Heart left ventricle (tissue), 16 donors: ENCODE measurements around the gene CDH13. TPM values are rescaled to one million over a fixed set of nuclear protein-coding genes. Genes with fewer than 3 reads are reported as not detected.

ENCODE experiments used
- ATAC-seq, 4 donors: fragments of 200-7000 bp; cut with Tn5 transposase; one replicate each; pipeline ENCODE4 v1.9.1; 2020 to 2022; ENCODE audit warnings: moderate library complexity in 4 of 4, mild to moderate bottlenecking in 3 of 4, moderate number of reproducible peaks in 1 of 4
- DNase-seq, 5 donors: peaks; one replicate each; pipeline ENCODE4 v3.0.0-alpha.2; 2020
- H3K27ac ChIP-seq, 12 donors: fragments of 200-600 bp; sonication (generic) in 4 of 12; one replicate each; pipeline versions ENCODE4 v1.5.0 to v1.8.0; 2016 to 2022; ENCODE audit warnings: mild to moderate bottlenecking in 2 of 12
- H3K27me3 ChIP-seq, 9 donors: fragments of 200-600 bp; sonication (generic) in 2 of 9; one replicate each; pipeline versions ENCODE4 v1.5.1 to v1.8.0; 2016 to 2022; ENCODE audit warnings: mild to moderate bottlenecking in 3 of 9
- H3K36me3 ChIP-seq, 9 donors: fragments of 200-600 bp; sonication (generic) in 2 of 9; one replicate each; pipeline versions ENCODE4 v1.5.0 to v1.8.0; 2018 to 2022; ENCODE audit warnings: mild to moderate bottlenecking in 2 of 9
- H3K4me1 ChIP-seq, 12 donors: fragments of 200-600 bp; sonication (generic) in 4 of 12; one replicate each; pipeline versions ENCODE4 v1.5.0 to v1.8.0; 2016 to 2022; ENCODE audit warnings: mild to moderate bottlenecking in 3 of 12
- H3K4me3 ChIP-seq, 12 donors: fragments of 200-600 bp; sonication (generic) in 4 of 12; one replicate each; pipeline versions ENCODE4 v1.5.0 to v1.8.0; 2017 to 2022; ENCODE audit warnings: mild to moderate bottlenecking in 9 of 12, moderate library complexity in 4 of 12
- H3K9me3 ChIP-seq, 12 donors: fragments of 200-600 bp; sonication (generic) in 4 of 12; one replicate each; pipeline versions ENCODE4 v1.5.0 to v1.8.0; 2016 to 2022; ENCODE audit warnings: mild to moderate bottlenecking in 1 of 12
- POLR2A ChIP-seq, 2 donors: fragments of 450-650 bp; IDR thresholded peaks; one replicate each; pipeline ENCODE4 v1.6.1; 2017; ENCODE audit warnings: antibody characterized with exemption in 2 of 2, mild to moderate bottlenecking in 2 of 2, moderate library complexity in 2 of 2
- WGBS, 4 donors: extraction: QIAGEN DNeasy Blood & Tissue Kit in 2 of 4; methylation state at CpG; one replicate each; pipeline versions ENCODE4 v1.1.5 to v1.1.7; 2013 to 2018; 5-methylcytosine and 5-hydroxymethylcytosine counted together
- intact Hi-C, 10 donors: fragments of 100-400 bp; cut with DNase I; formaldehyde crosslinking; loops; one replicate each; pipeline versions ENCODE4 v1.11.1 to v1.14.2; 2022
- polyA plus RNA-seq, 2 donors: library from polyadenylated mRNA; stranded (reverse); fragments of 200-250 nt; gene quantifications; one replicate each; pipeline ENCODE4 v1.2.3, GENCODE V29; 2013
- total RNA-seq, 9 donors: library from RNA; depleted of rRNA in 2 of 9; stranded (reverse); fragments of >200 nt in 2 of 9; fragmentation: NEBNext Ultra II Directional in 3 of 9; extraction: Animal tissue kit (Norgen Biotek cat#: 25700) in 3 of 9; gene quantifications; one replicate each; pipeline versions ENCODE4 v1.1.0 to v1.2.4, GENCODE V29; 2016 to 2023
- TF ChIP-seq, protein P1 (sequence below), 12 donors: fragments of 200-600 bp; sonication (generic) in 4 of 12; IDR thresholded peaks; one replicate each; pipeline versions ENCODE4 v1.5.0 to v1.8.0; 2018 to 2022; ENCODE audit warnings: antibody characterized with exemption in 12 of 12, mild to moderate bottlenecking in 5 of 12
- donor health status: ischemic (EF 13 %, LVEDD 7.1; RV severe dilation, severe dysfunction).
- donor health status: healthy with polysubstance abuse.
- donor health status: DM: no; HTN: yes; CAD: no.
- donor health status: DM: no; HTN: no; CAD: no.
- donor health status: ischemic (EF 25% LVEDD 6.9; RV normal size, moderate dysfunction).
- donor health status: ischemic (EF 25% LVEDD 5.7; RV mildly dilated, moderate dysfunction).
- donor health status: healthy.
- donor health status: DM: yes; HTN: yes; CAD: no.
- donor health status: ischemic (EF 35%, LVEDD 5.7; RV mildly dilated, moderate dysfunction).
- donor health status: nonischemic (EF 11% LVEDD 7.7; RV severe dilation, severe dysfunction).
- donor health status: DM: yes; HTN: yes; CAD: no.
- donor health status: PGD.
- donor health status: ischemic (EF 29% LVEDD 5.4; RV normal size, mild dysfunction).
- donor health status: nonischemic (EF 23%, LVEDD 6.1; RV moderate dilation, normal function).

CDH13 gene
- total and polyA plus RNA-seq, 11 donors = 15.0 to 172 (median 137) TPM

DNA sequence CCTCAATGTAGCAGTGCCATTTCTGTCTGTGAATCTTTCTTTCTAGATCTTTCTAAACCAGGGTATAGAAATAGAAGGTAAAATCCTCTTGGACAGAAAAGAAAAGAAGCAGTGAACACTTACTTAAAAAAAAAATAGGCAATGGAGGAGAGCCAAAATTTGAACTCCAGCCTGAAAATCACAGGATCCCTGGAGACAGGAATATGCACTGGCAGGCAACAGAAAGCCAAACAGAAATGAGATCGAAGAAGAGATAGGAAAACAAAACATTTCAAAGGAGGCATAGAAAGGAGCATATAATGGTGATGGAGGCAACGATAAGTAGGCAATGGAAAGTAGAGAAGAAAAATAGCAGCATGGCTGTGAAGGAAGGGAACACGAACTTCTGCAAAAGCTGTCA, 927.3 kb downstream of the CDH13 start:
- DNase-seq = no peak
- H3K27ac ChIP-seq = no peak overlapping the region
- no peak overlapping the region for H3K4me3 ChIP-seq
- intact Hi-C loops = no loop called here
- TF ChIP-seq, protein P1, sequence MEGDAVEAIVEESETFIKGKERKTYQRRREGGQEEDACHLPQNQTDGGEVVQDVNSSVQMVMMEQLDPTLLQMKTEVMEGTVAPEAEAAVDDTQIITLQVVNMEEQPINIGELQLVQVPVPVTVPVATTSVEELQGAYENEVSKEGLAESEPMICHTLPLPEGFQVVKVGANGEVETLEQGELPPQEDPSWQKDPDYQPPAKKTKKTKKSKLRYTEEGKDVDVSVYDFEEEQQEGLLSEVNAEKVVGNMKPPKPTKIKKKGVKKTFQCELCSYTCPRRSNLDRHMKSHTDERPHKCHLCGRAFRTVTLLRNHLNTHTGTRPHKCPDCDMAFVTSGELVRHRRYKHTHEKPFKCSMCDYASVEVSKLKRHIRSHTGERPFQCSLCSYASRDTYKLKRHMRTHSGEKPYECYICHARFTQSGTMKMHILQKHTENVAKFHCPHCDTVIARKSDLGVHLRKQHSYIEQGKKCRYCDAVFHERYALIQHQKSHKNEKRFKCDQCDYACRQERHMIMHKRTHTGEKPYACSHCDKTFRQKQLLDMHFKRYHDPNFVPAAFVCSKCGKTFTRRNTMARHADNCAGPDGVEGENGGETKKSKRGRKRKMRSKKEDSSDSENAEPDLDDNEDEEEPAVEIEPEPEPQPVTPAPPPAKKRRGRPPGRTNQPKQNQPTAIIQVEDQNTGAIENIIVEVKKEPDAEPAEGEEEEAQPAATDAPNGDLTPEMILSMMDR (IDR thresholded peaks at IDR 0.05) = no peak
- no peak for TF ChIP-seq POLR2A (IDR thresholded peaks at IDR 0.05)
- H3K27me3 ChIP-seq = no peaks in the 10 kb centered on the region
- H3K9me3 ChIP-seq = no peaks in the 10 kb centered on the region
- WGBS, 4 donors = 50 to 76% (median 64%) methylated on average over 3 of the region's 3 CpGs
- peaks cover 0 to 7% (median 0%) of the 10 kb centered on the region in 12 donors for H3K4me1 ChIP-seq
- no peaks in the 10 kb centered on the region for H3K36me3 ChIP-seq
- no peak for ATAC-seq

GRCh38 chr16:83554540-83554939, 927.8 kb downstream of the CDH13 start:
- H3K27ac ChIP-seq = no peak overlapping the region
- ATAC-seq = no peak
- intact Hi-C loops = no loop called here

DNA sequence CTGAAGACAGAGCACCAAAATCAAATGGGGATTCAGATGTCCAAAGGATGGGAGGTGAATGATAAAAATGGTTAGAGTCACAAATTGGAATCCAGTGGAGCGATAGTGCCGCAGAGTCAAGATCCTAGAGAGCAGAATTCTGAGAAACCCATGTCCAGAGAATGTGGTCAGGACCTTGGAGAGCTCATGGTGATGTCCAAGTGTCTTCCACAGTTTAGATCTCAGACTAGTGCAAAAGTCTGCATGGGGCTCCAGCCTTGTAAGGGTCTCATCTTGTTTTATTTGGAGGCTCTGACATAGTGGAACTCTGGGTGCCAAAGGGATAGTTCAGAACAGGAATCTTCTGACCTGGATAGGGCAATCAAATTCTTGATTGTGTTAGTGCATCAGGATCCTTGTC, 935.1 kb downstream of the CDH13 start:
- no peaks in the 10 kb centered on the region for H3K36me3 ChIP-seq
- WGBS, 4 donors = 90 to 96% (median 95%) methylated on average over 2 of the region's 2 CpGs
- H3K4me3 ChIP-seq = no peak overlapping the region
- H3K9me3 ChIP-seq = no peaks in the 10 kb centered on the region
- DNase-seq (no peak), ATAC-seq (no peak)
- no peak overlapping the region for H3K27ac ChIP-seq
- H3K27me3 ChIP-seq = no peaks in the 10 kb centered on the region
- TF ChIP-seq, protein P1 (IDR thresholded peaks at IDR 0.05) = no peak
- TF ChIP-seq POLR2A (IDR thresholded peaks at IDR 0.05) = no peak
- intact Hi-C loops = no loop called here
- H3K4me1 ChIP-seq = no peaks in the 10 kb centered on the region

More at GRCh38 chr16:83554540-83554939, 927.8 kb downstream of the CDH13 start:
- Histone ChIP-seq H3K27me3 (no peaks in the 10 kb centered on the region), H3K9me3 (no peaks in the 10 kb centered on the region), H3K36me3 (no peaks in the 10 kb centered on the region), H3K4me3 (no peak overlapping the region), H3K4me1 (peaks cover 0 to 7% (median 0%) of the 10 kb centered on the region in 12 donors)
- TF ChIP-seq, protein P1 (IDR thresholded peaks at IDR 0.05) = no peak
- TF ChIP-seq POLR2A (IDR thresholded peaks at IDR 0.05) = no peak
- no peak for DNase-seq
- WGBS, 4 donors = 93 to 97% (median 95%) methylated on average over 1 of the region's 1 CpG

- no peaks in the 10 kb centered on the region for H3K27me3 ChIP-seq
- ATAC-seq (no peak), DNase-seq (no peak)
- 77 to 85% (median 82%) methylated on average over 7 of the region's 7 CpGs for WGBS, 4 donors
- H3K4me3 ChIP-seq = no peak overlapping the region
- intact Hi-C loops = no loop called here
- TF ChIP-seq, protein P1 (IDR thresholded peaks at IDR 0.05) = no peak
- TF ChIP-seq POLR2A (IDR thresholded peaks at IDR 0.05) = no peak
- no peaks in the 10 kb centered on the region for H3K9me3 ChIP-seq
- no peaks in the 10 kb centered on the region for H3K4me1 ChIP-seq
- H3K36me3 ChIP-seq = no peaks in the 10 kb centered on the region
- no peak overlapping the region for H3K27ac ChIP-seq
Measured at GRCh38 chr16:83568345-83568744, 941.6 kb downstream of the CDH13 start.
